Calu3 (cell line): ENCODE measurements around the gene SIM1. TPM values are rescaled to one million over a fixed set of nuclear protein-coding genes. Genes with fewer than 3 reads are reported as not detected.
A peak's percentile ranks its signal among the peaks of the same experiment; 100 is the strongest.

Source experiments
- BruUV-seq: library from RNA; stranded (reverse); fragments of 400-500 nt; replicated peaks from 2 replicates; lab custom pipeline; 2021; lab: Mats Ljungman, UMichigan
- CTCF ChIA-PET: fragments of 300-600 bp; sonication (Branson Sonifier 250); formaldehyde crosslinking; loops from one replicate; lab custom pipeline; 2022; ENCODE audit warnings: antibody characterized with exemption; lab: Charles Lee
- DNase-seq: peaks from one replicate; pipeline ENCODE4 v3.0.0; 2022
- H3K27ac Mint-ChIP-seq: one replicate; pipeline ENCODE4 v1.8.0; 2022; ENCODE audit warnings: mixed read lengths; ENCODE audit not compliant: unreplicated experiment
- H3K27me3 Mint-ChIP-seq: one replicate; pipeline ENCODE4 v1.8.0; 2022; ENCODE audit warnings: mixed read lengths; ENCODE audit not compliant: unreplicated experiment
- H3K36me3 Mint-ChIP-seq: one replicate; pipeline ENCODE4 v1.8.0; 2022; ENCODE audit warnings: mild to moderate bottlenecking, moderate library complexity, mixed read lengths; ENCODE audit not compliant: insufficient read depth, unreplicated experiment
- H3K4me1 Mint-ChIP-seq: one replicate; pipeline ENCODE4 v1.8.0; 2022; ENCODE audit warnings: mild to moderate bottlenecking, low read depth, mixed read lengths; ENCODE audit not compliant: unreplicated experiment
- H3K4me3 Mint-ChIP-seq: one replicate; pipeline ENCODE4 v1.8.0; 2022; ENCODE audit warnings: mild to moderate bottlenecking, low read depth, moderate library complexity, mixed read lengths; ENCODE audit not compliant: unreplicated experiment
- H3K9me3 Mint-ChIP-seq: one replicate; pipeline ENCODE4 v1.8.0; 2022; ENCODE audit warnings: low read depth, mixed read lengths; ENCODE audit not compliant: unreplicated experiment
- intact Hi-C: fragments of 100-400 bp; cut with micrococcal nuclease; formaldehyde crosslinking; loops from one replicate; pipeline ENCODE4 v1.10.0; 2022; ENCODE audit not compliant: unreplicated experiment
- total RNA-seq: library from RNA; stranded (reverse); gene quantifications from 2 replicates; pipeline ENCODE4 v1.2.3, GENCODE V29; 2022
- TF ChIP-seq, protein P1 (sequence below): fragments of 200-600 bp; IDR thresholded peaks from one replicate; pipeline ENCODE4 v1.8.0; 2022; ENCODE audit warnings: antibody characterized with exemption; ENCODE audit not compliant: unreplicated experiment

Gene SIM1
- total RNA-seq, 1 experiment from 2014 or later, result not detected

DNA sequence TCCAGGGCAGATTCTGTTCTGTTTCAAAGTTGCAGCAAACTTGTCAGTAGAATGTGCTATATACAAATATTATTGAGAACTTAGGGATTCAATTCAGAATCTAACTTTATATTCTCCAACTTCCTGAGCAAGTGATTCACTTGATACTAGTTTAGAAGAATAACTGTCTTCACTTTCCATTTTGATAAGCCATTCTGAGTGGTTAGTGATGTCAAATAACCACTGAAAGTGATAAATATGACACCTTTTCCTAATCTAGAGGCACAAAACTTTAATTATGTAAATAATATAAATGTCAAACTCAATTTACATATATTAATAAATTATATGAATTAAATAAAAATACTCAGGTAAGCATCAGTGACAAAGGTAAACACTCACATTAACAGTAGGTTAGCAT is 20.5 kb upstream of the SIM1 start:
- no TSS peak for BruUV-seq
- no peaks in the 10 kb centered on the region for H3K27me3 Mint-ChIP-seq
- no peaks in the 10 kb centered on the region for H3K36me3 Mint-ChIP-seq
- no peak overlapping the region for H3K27ac Mint-ChIP-seq
- H3K4me1 Mint-ChIP-seq, result peaks cover 35% of the 10 kb centered on the region
- DNase-seq, result no peak
- H3K9me3 Mint-ChIP-seq, result no peaks in the 10 kb centered on the region
- H3K4me3 Mint-ChIP-seq, result no peak overlapping the region
- CTCF ChIA-PET, result no interaction called here
- intact Hi-C loops, result loop anchor here (2.0 kb wide), 1 partner anchor 88 kb away; no protein-coding TSS in a partner anchor
- TF ChIP-seq, protein P1, sequence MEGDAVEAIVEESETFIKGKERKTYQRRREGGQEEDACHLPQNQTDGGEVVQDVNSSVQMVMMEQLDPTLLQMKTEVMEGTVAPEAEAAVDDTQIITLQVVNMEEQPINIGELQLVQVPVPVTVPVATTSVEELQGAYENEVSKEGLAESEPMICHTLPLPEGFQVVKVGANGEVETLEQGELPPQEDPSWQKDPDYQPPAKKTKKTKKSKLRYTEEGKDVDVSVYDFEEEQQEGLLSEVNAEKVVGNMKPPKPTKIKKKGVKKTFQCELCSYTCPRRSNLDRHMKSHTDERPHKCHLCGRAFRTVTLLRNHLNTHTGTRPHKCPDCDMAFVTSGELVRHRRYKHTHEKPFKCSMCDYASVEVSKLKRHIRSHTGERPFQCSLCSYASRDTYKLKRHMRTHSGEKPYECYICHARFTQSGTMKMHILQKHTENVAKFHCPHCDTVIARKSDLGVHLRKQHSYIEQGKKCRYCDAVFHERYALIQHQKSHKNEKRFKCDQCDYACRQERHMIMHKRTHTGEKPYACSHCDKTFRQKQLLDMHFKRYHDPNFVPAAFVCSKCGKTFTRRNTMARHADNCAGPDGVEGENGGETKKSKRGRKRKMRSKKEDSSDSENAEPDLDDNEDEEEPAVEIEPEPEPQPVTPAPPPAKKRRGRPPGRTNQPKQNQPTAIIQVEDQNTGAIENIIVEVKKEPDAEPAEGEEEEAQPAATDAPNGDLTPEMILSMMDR, result no peak

DNA sequence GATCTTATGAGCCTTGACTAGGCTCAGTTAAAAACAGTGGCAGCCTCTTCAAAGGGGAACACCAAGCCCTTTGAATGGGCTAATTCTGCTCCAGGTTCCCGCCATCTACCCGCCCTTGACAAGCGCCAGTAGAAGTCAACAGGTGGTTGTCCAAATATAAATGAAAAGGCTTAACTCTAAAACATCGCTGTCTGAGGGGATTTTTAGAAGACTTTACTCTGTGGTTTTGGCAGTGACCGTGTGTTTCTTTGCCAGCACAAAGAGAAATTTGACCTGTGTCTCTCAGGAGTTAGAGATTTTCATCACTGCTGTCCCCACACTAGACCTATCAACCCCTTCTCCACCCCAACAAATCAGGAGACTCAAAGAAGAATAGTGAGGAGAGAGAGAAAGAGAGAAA is 19.8 kb upstream of the SIM1 start:
- CTCF ChIA-PET, result no interaction called here
- H3K4me3 Mint-ChIP-seq, result no peak overlapping the region
- peaks cover 35% of the 10 kb centered on the region for H3K4me1 Mint-ChIP-seq
- TF ChIP-seq, protein P1, result no peak
- no peaks in the 10 kb centered on the region for H3K9me3 Mint-ChIP-seq
- no TSS peak for BruUV-seq
- DNase-seq, result no peak
- H3K27me3 Mint-ChIP-seq, result no peaks in the 10 kb centered on the region
- H3K27ac Mint-ChIP-seq, result no peak overlapping the region
- intact Hi-C loops, result loop anchor here (2.0 to 5.0 kb wide), 2 partner anchors 88 to 173 kb away; no protein-coding TSS in a partner anchor
- no peaks in the 10 kb centered on the region for H3K36me3 Mint-ChIP-seq

DNA sequence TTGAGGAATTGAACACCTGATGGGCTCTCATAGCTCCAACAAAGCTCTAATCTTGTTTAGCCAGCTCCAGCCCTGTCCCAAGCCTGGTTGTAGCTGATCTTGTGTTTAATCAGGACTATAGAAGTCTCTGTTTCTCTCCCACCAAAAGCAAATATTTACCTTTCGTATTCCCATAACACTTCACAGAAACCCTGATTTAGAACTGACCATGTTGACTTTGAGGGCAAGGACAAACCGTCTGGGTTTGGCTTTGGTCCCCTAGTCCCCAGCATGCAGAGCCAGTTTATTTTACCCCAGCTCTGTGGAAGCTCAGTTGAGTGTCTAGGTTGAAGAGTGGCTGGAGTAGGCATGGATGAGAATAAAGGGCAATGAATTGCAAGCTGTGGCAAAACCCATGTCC is 18.0 kb upstream of the SIM1 start:
- BruUV-seq, result no TSS peak
- no peaks in the 10 kb centered on the region for H3K27me3 Mint-ChIP-seq
- TF ChIP-seq, protein P1, result no peak
- CTCF ChIA-PET, result interaction anchor here (1.5 kb wide), 1 partner anchor 481 kb away, joined by 4 read pairs; no protein-coding TSS in a partner anchor
- no peaks in the 10 kb centered on the region for H3K9me3 Mint-ChIP-seq
- H3K4me3 Mint-ChIP-seq, result no peak overlapping the region
- no peak overlapping the region for H3K27ac Mint-ChIP-seq
- no peak for DNase-seq
- intact Hi-C loops, result loop anchor here (5.0 kb wide), 1 partner anchor 175 kb away; no protein-coding TSS in a partner anchor
- no peaks in the 10 kb centered on the region for H3K36me3 Mint-ChIP-seq
- peaks cover 35% of the 10 kb centered on the region for H3K4me1 Mint-ChIP-seq

DNA sequence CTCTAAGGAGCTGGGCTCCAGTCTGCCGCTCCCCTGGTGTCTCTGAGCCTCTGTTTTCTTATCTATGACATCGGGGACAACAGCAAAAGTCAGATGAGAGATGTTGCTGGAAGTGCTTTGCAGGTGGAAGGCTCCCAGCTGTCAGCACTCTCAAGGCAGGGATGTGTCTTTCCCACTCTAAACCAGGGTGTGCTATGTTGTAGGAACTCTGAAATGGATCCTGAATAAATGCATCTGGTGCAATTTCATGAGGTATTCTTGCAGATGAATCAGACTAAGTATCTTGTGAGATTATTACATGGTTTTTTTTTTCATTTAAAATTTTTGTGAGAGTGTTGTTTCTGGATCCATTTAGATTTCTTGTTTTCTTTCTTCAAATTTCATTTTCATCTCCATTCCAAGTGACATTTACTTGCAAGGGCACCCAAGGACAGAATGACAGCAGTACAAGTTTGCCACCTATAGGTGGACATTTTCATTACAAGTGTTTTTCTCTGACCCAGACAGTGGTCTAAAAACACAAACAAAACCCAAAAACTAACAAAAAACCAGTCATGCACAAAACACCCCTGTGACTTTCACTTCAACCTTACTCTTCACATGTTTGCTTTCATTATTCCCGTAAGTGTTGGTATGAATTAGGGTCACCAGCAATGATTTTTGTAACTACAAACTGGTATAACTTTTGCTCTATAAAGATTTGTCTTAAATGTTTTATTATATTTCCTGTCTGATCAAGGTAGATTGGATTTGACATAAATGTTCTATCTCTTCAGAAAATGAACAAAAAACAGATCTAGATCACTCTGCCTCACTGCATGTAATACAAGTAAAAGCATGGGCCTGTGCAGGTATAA is 14.7 kb upstream of the SIM1 start:
- BruUV-seq, result no TSS peak
- CTCF ChIA-PET, result no interaction called here
- Mint-ChIP-seq H3K27me3 (no peaks in the 10 kb centered on the region), H3K4me3 (no peak overlapping the region), H3K27ac (no peak overlapping the region), H3K9me3 (peaks cover 5% of the 10 kb centered on the region), H3K4me1 (peaks cover 40% of the 10 kb centered on the region), H3K36me3 (no peaks in the 10 kb centered on the region)
- peak; percentile 30 for DNase-seq
- intact Hi-C loops, result loop anchor here (1.0 to 10.0 kb wide), 5 partner anchors 152 to 475 kb away; no protein-coding TSS in a partner anchor
- TF ChIP-seq, protein P1, result peak; percentile 42
